Stimulated activated CD4-positive, alpha-beta T cell treated with anti-CD3 and anti-CD28 coated beads, Interleukin-2, amount 100 ng/mL, for 24 hours (primary cell): ENCODE results near the gene PCDHB12.
"Not testable (repeated sequence)": the region's sequence is repeated elsewhere in the genome, so short reads cannot be mapped to it uniquely, and the experiment has no call there.

Source experiments
- DNase-seq, 2 donors: peaks; one replicate each; pipeline ENCODE4 v3.0.0-alpha.2; 2020

The PCDHB12 gene

DNA sequence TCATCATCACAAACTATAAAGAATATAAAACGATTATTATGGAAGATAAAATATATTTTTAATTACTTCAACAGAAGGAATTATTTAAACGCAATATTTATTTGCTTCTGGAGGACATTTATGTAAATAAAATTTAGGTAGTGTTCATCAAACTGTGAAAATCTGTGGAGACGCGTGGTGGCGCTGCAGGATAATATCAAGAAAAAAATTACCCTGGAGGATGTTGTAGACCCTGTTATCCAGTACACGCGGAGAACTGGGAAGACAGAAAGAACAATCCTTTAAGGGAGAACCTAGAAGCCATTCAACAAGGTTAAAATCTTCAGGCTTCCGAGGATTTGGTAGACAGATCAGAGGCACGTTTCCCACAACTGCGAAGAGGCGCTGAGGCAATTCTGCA, at the start of gene PCDHB12:
Gene PCDHB12 (plus strand): TSS at position 242 of the 400 bp plus-strand sequence. CDS start 189 bp downstream, outside the sequence.
- DNase-seq, result no peak

DNA sequence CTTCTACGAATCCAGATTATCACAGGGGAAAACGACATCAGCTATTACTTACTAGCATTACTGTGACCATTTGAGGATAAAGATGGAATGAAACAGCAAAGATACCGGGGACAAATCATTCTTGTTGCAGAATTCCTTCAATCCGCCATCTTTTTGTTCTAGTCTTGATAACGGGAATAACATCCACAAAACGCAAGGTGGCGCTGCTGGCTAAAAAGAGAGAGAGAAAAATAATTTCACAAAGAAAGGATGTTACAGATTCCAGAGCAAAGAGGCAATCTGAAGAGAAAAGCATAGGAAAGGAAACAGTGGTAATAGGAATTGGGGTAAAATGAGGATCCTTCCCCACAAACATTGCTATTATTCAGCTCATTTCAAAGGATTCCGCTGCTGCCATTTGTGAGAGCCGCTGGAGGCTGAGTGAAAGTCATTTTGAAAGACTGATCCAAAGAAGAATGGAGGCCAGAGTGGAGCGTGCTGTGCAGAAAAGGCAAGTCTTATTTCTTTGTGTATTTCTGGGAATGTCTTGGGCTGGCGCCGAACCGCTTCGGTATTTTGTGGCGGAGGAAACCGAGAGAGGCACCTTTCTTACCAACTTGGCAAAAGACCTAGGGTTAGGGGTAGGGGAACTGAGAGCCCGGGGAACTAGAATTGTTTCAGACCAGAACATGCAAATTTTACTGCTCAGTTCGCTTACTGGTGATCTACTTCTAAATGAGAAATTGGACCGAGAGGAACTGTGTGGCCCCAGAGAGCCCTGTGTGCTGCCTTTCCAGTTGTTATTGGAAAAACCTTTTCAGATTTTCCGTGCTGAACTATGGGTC, 35.9 kb upstream of the PCDHB12 start, which contains the start of gene PCDHB7:
Gene PCDHB7 (plus strand): TSS at position 264 of the 824 bp plus-strand sequence. CDS start 192 bp downstream, at position 456.
- DNase-seq, result peak in 1 of 2 donors; percentile 31

DNA sequence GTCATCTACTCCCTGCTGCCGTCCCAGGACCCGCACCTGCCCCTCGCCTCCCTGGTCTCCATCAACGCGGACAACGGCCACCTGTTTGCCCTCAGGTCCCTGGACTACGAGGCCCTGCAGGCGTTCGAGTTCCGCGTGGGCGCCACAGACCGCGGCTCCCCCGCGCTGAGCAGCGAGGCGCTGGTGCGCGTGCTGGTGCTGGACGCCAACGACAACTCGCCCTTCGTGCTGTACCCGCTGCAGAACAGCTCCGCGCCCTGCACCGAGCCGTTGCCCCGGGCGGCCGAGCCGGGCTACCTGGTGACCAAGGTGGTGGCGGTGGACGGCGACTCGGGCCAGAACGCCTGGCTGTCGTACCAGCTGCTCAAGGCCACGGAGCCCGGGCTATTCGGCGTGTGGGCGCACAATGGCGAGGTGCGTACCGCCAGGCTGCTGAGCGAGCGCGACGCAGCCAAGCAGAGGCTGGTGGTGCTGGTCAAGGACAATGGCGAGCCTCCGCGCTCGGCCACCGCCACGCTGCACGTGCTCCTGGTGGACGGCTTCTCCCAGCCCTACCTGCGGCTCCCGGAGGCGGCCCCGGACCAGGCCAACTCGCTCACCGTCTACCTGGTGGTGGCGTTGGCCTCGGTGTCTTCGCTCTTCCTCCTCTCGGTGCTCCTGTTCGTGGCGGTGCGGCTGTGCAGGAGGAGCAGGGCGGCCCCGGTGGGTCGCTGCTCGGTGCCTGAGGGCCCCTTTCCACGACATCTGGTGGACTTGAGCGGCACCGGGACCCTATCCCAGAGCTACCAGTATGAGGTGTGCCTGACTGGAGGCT, 34.0 kb upstream of the PCDHB12 start:
- DNase-seq, result not testable (repeated sequence)

DNA sequence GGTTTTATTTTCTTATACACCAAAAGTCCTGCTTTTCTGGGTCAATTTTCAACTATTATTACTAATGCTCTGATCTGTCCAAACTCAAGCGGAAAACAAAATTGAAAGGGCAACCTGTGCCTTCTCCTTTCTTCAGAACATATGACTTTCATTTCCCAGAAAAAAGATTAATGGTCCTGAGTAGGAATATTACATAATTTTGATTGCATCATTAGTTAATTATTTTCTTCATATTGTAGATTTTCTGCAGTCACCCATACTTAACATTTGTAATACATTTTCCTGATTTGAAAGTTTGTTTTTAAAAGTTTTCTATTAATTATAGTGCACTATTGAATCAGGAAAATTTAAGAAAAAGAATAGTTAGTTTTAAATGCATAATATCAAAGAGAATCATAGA, 32.6 kb upstream of the PCDHB12 start:
- no peak for DNase-seq

DNA sequence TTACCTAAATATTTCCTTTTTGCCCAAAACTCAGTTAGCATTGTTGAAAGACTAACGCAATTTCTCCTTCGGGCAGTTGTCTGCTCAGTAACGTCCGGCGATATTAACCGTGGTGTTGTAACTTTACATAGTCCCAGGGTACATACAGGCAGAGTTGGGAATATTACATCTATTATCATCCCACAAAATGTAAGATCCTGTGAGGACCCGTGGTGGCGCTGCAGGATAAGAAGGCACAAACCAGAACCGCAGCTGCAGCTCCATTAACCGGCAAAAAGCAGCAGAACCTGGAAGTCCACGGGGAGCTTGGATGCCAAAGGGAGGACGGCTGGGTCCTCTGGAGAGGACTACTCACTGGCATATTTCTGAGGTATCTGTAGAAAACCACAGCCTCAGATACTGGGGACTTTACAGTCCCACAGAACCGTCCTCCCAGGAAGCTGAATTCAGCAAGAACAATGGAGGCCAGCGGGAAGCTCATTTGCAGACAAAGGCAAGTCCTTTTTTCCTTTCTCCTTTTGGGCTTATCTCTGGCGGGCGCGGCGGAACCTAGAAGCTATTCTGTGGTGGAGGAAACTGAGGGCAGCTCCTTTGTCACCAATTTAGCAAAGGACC, 30.8 kb upstream of the PCDHB12 start, which contains the start of gene PCDHB8:
Gene PCDHB8 (plus strand): TSS at position 214 of the 615 bp plus-strand sequence. CDS start 245 bp downstream, at position 459.
- DNase-seq, result not testable (repeated sequence)

DNA sequence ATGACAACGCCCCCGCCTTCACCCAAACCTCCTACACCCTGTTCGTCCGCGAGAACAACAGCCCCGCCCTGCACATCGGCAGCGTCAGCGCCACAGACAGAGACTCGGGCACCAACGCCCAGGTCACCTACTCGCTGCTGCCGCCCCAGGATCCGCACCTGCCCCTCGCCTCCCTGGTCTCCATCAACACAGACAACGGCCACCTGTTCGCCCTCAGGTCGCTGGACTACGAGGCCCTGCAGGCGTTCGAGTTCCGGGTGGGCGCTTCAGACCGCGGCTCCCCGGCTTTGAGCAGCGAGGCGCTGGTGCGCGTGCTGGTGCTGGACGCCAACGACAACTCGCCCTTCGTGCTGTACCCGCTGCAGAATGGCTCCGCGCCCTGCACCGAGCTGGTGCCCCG, 29.1 kb upstream of the PCDHB12 start:
- DNase-seq, result not testable (repeated sequence)

DNA sequence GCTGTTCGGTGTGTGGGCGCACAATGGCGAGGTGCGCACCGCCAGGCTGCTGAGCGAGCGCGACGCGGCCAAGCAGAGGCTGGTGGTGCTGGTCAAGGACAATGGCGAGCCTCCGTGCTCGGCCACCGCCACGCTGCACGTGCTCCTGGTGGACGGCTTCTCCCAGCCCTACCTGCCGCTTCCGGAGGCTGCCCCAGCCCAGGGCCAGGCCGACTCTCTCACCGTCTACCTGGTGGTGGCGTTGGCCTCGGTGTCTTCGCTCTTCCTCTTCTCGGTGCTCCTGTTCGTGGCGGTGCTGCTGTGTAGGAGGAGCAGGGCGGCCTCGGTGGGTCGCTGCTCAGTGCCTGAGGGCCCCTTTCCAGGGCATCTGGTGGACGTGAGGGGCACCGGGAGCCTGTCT, 28.6 kb upstream of the PCDHB12 start:
- not testable (repeated sequence) for DNase-seq

DNA sequence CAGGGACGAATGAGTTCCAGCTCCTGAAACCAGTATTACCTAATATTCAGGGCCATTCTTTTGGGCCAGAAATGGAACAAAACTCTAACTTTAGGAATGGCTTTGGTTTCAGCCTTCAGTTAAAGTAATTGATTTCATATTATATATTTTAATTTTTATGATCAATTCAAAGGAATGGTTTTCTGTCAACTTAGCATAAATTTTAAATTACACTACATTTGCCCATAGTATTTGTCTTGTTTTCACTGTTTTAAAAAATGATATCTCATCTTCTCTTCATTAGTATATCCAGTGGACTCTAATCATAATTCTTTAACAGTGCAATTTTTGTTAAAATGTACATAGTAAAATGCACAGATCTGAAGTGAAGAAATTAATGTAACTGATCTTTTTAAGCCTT, 28.2 kb upstream of the PCDHB12 start:
- no peak for DNase-seq

DNA sequence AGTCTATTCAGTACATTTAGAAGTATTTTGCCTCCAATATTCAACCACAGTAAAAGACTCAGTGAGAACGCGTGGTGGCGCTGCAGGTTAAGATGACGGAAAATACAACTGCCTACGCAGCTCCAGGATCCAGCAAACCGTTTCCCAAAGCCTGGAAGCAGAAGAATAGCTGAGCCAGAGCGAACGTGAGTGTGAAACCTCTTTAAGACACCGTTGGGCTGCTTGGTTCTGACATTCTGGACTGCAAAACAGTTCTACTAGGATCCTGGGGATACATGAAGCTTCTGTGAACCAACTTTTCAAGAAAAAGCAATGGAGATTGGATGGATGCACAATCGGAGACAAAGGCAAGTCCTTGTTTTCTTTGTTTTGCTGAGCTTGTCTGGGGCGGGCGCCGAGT, 26.3 kb upstream of the PCDHB12 start, which contains the start of gene PCDHB16:
Gene PCDHB16 (plus strand): TSS at position 140 of the 400 bp plus-strand sequence. CDS start 173 bp downstream, at position 313.
- DNase-seq, result peak in 1 of 2 donors; percentile 11

DNA sequence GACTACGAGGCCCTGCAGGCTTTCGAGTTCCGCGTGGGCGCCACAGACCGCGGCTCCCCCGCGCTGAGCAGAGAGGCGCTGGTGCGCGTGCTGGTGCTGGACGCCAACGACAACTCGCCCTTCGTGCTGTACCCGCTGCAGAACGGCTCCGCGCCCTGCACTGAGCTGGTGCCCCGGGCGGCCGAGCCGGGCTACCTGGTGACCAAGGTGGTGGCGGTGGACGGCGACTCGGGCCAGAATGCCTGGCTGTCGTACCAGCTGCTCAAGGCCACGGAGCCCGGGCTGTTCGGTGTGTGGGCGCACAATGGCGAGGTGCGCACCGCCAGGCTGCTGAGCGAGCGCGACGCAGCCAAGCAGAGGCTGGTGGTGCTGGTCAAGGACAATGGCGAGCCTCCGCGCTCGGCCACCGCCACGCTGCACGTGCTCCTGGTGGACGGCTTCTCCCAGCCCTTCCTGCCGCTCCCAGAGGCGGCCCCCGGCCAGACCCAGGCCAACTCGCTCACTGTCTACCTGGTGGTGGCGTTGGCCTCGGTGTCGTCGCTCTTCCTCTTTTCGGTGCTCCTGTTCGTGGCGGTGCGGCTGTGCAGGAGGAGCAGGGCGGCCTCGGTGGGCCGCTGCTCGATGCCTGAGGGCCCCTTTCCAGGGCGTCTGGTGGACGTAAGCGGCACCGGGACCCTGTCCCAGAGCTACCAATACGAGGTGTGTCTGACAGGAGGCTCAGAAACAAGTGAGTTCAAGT, 24.2 kb upstream of the PCDHB12 start:
- not testable (repeated sequence) for DNase-seq

DNA sequence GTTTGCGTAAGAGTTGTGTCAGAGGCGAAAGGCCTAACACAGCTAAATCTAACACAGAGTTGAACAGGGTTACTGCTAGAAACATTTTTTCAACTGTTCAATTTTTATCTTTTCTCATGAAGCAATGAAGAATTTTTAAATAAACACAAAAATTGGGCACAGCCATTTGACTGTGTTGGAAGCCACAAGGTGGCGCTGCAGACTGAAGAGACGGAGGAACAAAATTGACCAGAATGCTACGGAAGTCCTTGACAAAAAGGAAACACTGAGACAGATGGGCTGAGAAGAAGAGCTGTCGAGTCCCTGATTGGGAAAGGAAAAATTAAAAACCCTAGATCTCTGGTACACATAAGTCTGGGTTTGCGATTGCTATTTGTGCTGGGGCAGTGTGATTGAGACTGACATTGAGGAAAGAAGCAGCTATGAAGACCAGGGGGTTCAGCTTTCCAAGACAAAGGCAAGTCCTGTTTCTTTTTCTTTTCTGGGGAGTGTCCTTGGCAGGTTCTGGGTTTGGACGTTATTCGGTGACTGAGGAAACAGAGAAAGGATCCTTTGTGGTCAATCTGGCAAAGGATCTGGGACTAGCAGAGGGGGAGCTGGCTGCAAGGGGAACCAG, 21.5 kb upstream of the PCDHB12 start, which contains the start of gene PCDHB9:
Gene PCDHB9 (plus strand): TSS at position 265 of the 616 bp plus-strand sequence. CDS start 158 bp downstream, at position 423.
- DNase-seq, result peak; percentile 35 to 42

DNA sequence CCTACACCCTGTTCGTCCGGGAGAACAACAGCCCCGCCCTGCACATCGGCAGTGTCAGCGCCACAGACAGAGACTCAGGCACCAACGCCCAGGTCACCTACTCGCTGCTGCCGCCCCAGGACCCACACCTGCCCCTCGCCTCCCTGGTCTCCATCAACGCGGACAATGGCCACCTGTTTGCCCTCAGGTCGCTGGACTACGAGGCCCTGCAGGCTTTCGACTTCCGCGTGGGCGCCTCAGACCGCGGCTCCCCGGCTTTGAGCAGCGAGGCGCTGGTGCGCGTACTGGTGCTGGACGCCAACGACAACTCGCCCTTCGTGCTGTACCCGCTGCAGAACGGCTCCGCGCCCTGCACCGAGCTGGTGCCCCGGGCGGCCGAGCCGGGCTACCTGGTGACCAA, 19.8 kb upstream of the PCDHB12 start:
- DNase-seq, result not testable (repeated sequence)

DNA sequence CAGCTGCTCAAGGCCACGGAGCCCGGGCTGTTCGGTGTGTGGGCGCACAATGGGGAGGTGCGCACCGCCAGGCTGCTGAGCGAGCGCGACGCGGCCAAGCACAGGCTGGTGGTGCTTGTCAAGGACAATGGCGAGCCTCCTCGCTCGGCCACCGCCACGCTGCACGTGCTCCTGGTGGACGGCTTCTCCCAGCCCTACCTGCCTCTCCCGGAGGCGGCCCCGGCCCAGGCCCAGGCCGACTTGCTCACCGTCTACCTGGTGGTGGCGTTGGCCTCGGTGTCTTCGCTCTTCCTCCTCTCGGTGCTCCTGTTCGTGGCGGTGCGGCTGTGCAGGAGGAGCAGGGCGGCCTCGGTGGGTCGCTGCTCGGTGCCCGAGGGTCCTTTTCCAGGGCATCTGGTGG, 19.4 kb upstream of the PCDHB12 start:
- not testable (repeated sequence) for DNase-seq

DNA sequence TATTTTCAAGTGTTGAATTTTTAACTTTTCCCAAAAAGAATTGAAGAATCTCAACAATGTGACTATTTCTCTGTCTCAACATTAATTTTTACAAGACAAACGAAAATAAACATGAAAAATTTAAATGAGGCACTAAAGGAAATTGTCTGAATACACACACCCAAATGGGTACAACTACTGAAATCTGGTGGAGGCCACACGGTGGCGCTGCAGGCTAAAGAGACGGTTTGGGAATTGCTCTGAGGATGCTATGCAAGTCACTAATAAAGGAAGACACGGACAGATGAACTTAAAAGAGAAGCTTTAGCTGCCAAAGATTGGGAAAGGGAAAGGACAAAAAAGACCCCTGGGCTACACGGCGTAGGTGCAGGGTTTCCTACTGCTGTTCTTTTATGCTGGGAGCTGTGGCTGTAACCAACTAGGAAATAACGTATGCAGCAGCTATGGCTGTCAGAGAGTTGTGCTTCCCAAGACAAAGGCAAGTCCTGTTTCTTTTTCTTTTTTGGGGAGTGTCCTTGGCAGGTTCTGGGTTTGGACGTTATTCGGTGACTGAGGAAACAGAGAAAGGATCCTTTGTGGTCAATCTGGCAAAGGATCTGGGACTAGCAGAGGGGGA, 16.3 kb upstream of the PCDHB12 start, which contains the start of gene PCDHB10:
Gene PCDHB10 (plus strand): TSS at position 244 of the 616 bp plus-strand sequence. CDS start 200 bp downstream, at position 444.
- DNase-seq, result peak; percentile 24 to 53

DNA sequence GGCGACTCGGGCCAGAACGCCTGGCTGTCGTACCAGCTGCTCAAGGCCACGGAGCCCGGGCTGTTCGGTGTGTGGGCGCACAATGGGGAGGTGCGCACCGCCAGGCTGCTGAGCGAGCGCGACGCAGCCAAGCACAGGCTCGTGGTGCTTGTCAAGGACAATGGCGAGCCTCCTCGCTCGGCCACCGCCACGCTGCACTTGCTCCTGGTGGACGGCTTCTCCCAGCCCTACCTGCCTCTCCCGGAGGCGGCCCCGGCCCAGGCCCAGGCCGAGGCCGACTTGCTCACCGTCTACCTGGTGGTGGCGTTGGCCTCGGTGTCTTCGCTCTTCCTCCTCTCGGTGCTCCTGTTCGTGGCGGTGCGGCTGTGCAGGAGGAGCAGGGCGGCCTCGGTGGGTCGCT, 14.2 kb upstream of the PCDHB12 start:
- DNase-seq, result not testable (repeated sequence)

DNA sequence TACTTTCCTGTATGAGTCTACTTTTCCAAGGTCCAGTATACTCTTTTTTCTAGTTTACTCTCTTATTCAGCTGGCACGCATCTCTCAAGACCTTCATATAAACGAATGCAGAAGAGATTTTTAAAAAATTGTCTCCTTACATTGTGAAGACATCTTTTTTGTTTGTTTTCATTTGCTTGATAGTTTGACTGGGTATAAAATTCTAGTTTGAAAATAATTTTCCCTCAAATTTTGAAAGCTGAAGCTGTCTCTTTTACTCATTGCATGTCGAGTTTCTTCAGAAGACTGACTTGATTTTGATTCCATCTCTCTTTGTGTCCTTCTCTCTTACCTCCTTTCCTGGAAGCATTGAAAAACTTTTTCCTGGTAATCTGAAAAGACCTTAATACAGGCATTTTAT, 12.2 kb upstream of the PCDHB12 start:
- DNase-seq, result no peak

DNA sequence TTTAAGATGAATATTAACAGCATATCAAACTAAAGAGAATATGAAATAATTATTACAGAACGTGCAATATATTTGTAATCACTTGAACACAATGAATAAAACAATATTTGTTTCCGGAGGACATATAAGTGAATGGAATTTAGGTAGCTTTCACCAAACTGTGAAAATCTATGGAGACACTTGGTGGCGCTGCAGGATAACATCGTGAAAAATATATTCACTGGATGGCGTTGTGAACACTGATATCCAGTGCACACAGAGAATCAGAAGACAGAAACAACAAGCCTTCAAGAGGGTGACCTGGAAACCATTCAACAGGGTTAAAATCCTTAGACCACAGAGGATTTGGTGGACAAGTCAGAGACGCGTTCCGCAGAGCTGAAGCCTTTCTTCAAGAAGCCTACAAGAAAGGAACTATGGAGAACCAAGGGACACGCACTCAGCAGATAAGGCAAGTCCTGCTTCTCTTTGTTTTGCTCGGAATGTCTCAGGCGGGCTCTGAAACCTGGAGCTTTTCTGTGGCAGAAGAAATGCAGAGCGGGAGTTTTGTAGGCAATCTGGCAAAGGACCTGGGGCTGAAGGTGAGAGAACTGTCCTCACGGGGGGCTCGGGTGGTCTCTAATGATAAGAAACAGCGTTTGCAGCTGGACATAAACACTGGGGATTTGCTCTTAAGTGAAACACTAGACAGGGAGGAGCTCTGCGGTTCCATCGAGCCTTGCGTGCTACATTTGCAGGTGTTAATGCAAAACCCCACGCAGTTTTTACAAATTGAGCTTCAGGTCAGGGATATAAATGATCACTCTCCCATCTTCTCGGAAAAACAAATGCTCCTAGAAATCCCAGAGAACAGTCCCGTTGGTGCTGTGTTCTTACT, 8.9 kb upstream of the PCDHB12 start, which contains the start of gene PCDHB11:
Gene PCDHB11 (plus strand): TSS at position 269 of the 877 bp plus-strand sequence. CDS start 148 bp downstream, at position 417.
- no peak for DNase-seq

DNA sequence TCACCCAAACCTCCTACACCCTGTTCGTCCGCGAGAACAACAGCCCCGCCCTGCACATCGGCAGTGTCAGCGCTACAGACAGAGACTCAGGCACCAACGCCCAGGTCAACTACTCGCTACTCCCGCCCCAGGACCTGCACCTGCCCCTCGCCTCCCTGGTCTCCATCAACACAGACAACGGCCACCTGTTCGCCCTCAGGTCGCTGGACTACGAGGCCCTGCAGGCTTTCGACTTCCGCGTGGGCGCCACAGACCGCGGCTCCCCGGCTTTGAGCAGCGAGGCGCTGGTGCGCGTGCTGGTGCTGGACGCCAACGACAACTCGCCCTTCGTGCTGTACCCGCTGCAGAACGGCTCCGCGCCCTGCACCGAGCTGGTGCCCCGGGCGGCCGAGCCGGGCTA, 7.4 kb upstream of the PCDHB12 start:
- not testable (repeated sequence) for DNase-seq

DNA sequence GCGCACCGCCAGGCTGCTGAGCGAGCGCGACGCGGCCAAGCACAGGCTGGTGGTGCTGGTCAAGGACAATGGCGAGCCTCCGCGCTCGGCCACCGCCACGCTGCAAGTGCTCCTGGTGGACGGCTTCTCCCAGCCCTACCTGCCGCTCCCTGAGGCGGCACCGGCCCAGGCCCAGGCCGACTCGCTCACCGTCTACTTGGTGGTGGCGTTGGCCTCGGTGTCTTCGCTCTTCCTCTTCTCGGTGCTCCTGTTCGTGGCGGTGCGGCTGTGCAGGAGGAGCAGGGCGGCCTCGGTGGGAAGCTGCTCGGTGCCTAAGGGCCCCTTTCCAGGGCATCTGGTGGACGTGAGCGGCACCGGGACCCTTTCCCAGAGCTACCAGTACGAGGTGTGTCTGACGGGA, 6.9 kb upstream of the PCDHB12 start:
- not testable (repeated sequence) for DNase-seq

DNA sequence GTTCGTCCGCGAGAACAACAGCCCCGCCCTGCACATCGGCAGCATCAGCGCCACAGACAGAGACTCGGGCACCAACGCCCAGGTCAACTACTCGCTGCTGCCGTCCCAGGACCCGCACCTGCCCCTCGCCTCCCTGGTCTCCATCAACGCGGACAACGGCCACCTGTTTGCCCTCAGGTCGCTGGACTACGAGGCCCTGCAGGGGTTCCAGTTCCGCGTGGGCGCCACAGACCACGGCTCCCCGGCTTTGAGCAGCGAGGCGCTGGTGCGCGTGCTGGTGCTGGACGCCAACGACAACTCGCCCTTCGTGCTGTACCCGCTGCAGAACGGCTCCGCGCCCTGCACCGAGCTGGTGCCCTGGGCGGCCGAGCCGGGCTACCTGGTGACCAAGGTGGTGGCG, 1.8 kb downstream of the PCDHB12 start:
- not testable (repeated sequence) for DNase-seq
